Activated B cell treated with CpG ODN at 0.5 μM for 24 hours (primary cell): ENCODE data around the gene DSCAML1. TPM values are rescaled to one million over a fixed set of nuclear protein-coding genes. Genes with fewer than 3 reads are reported as not detected.

Source experiments
- ATAC-seq: fragments of 200-7000 bp; cut with Tn5 transposase; one replicate; pipeline ENCODE4 v1.10.0; 2021; ENCODE audit warnings: low read depth, mild to moderate bottlenecking, moderate library complexity
- CTCF ChIA-PET: fragments of 350-600 bp; sonication (Branson Sonifier 250); formaldehyde crosslinking; loops from one replicate; lab custom pipeline; 2021; ENCODE audit warnings: antibody characterized with exemption; lab: Charles Lee
- POLR2A ChIA-PET: fragments of 350-600 bp; sonication (Branson Sonifier 250); formaldehyde crosslinking; loops from one replicate; lab custom pipeline; 2021; ENCODE audit warnings: antibody characterized with exemption; lab: Charles Lee
- DNase-seq: peaks from one replicate; pipeline ENCODE4 v3.0.0; 2022
- H3K27ac Mint-ChIP-seq: one replicate; pipeline ENCODE4 v1.8.0; 2020; ENCODE audit warnings: mixed read lengths
- H3K27me3 Mint-ChIP-seq: one replicate; pipeline ENCODE4 v1.8.0; 2021; ENCODE audit warnings: mixed read lengths
- H3K36me3 Mint-ChIP-seq: one replicate; pipeline ENCODE4 v1.8.0; 2021; ENCODE audit warnings: low read depth, mixed read lengths
- H3K4me1 Mint-ChIP-seq: one replicate; pipeline ENCODE4 v1.8.0; 2021; ENCODE audit warnings: mixed read lengths
- H3K4me3 Mint-ChIP-seq: one replicate; pipeline ENCODE4 v1.8.0; 2020; ENCODE audit warnings: mild to moderate bottlenecking, mixed read lengths
- H3K9me3 Mint-ChIP-seq: one replicate; pipeline ENCODE4 v1.8.0; 2020; ENCODE audit warnings: mixed read lengths
- intact Hi-C: fragments of 100-400 bp; cut with micrococcal nuclease; formaldehyde crosslinking; loops from one replicate; pipeline ENCODE4 v1.15.1; 2024
- total RNA-seq: library from RNA; stranded (reverse); gene quantifications from 2 replicates; pipeline ENCODE4 v1.2.3, GENCODE V29; 2022
- TF ChIP-seq, protein P1 (sequence below): fragments of 200-600 bp; IDR thresholded peaks from one replicate; pipeline ENCODE4 v1.8.0; 2022; ENCODE audit warnings: antibody characterized with exemption, mild to moderate bottlenecking

Gene DSCAML1
- total RNA-seq, 1 donor from 2014 or later = 3.6 TPM

GRCh38 chr11:117606790-117607189 lies 190.2 kb downstream of the DSCAML1 start:
- ChIA-PET POLR2A (no interaction called here), CTCF (no interaction called here)
- ATAC-seq (no peak), DNase-seq (no peak)
- H3K9me3 Mint-ChIP-seq = no peaks in the 10 kb centered on the region
- H3K27ac Mint-ChIP-seq = no peak overlapping the region
- TF ChIP-seq, protein P1, sequence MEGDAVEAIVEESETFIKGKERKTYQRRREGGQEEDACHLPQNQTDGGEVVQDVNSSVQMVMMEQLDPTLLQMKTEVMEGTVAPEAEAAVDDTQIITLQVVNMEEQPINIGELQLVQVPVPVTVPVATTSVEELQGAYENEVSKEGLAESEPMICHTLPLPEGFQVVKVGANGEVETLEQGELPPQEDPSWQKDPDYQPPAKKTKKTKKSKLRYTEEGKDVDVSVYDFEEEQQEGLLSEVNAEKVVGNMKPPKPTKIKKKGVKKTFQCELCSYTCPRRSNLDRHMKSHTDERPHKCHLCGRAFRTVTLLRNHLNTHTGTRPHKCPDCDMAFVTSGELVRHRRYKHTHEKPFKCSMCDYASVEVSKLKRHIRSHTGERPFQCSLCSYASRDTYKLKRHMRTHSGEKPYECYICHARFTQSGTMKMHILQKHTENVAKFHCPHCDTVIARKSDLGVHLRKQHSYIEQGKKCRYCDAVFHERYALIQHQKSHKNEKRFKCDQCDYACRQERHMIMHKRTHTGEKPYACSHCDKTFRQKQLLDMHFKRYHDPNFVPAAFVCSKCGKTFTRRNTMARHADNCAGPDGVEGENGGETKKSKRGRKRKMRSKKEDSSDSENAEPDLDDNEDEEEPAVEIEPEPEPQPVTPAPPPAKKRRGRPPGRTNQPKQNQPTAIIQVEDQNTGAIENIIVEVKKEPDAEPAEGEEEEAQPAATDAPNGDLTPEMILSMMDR = no peak
- intact Hi-C loops = no loop called here
- H3K4me1 Mint-ChIP-seq = peaks cover 8% of the 10 kb centered on the region
- no peak overlapping the region for H3K4me3 Mint-ChIP-seq
- peaks cover 9% of the 10 kb centered on the region for H3K27me3 Mint-ChIP-seq
- no peaks in the 10 kb centered on the region for H3K36me3 Mint-ChIP-seq

GRCh38 chr11:117606211-117606610 lies 190.8 kb downstream of the DSCAML1 start:
- H3K27me3 Mint-ChIP-seq = peaks cover 4% of the 10 kb centered on the region
- TF ChIP-seq, protein P1 = no peak
- ATAC-seq (no peak), DNase-seq (no peak)
- no peak overlapping the region for H3K27ac Mint-ChIP-seq
- no peaks in the 10 kb centered on the region for H3K9me3 Mint-ChIP-seq
- no peaks in the 10 kb centered on the region for H3K36me3 Mint-ChIP-seq
- POLR2A ChIA-PET = no interaction called here
- intact Hi-C loops = no loop called here
- H3K4me1 Mint-ChIP-seq = peaks cover 8% of the 10 kb centered on the region
- CTCF ChIA-PET = no interaction called here
- H3K4me3 Mint-ChIP-seq = no peak overlapping the region

DNA sequence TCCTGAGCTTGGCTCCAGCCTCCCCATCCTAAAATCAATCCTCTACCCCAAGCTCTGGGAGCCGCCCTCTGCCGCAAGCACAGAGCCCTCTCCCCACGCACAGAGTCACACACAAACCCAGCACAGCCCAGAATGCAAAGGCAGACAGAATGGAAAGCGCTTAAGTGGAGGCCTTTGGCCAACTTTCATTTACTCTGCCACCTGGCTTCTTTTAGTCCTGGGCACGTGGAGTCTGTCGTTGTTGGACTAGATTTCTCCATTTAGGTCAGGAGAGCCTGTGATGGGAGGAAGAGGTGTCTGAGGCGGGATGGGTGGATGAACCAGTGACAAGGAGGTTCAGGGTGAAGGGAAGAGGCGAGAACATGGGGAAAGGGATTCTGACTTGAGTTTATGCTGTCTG lies 191.7 kb downstream of the DSCAML1 start:
- Mint-ChIP-seq H3K27ac (no peak overlapping the region), H3K4me1 (peaks cover 6% of the 10 kb centered on the region), H3K9me3 (no peaks in the 10 kb centered on the region), H3K27me3 (peaks cover 5% of the 10 kb centered on the region), H3K4me3 (no peak overlapping the region), H3K36me3 (no peaks in the 10 kb centered on the region)
- ATAC-seq = no peak
- ChIA-PET CTCF (no interaction called here), POLR2A (no interaction called here)
- intact Hi-C loops = no loop called here
- TF ChIP-seq, protein P1 = no peak
- DNase-seq = no peak

GRCh38 chr11:117604336-117604995 lies 192.6 kb downstream of the DSCAML1 start:
- H3K27me3 Mint-ChIP-seq = peaks cover 7% of the 10 kb centered on the region
- no peaks in the 10 kb centered on the region for H3K4me1 Mint-ChIP-seq
- POLR2A ChIA-PET = no interaction called here
- CTCF ChIA-PET = no interaction called here
- TF ChIP-seq, protein P1 = no peak
- H3K36me3 Mint-ChIP-seq = no peaks in the 10 kb centered on the region
- no peak for ATAC-seq
- intact Hi-C loops = no loop called here
- H3K9me3 Mint-ChIP-seq = no peaks in the 10 kb centered on the region
- no peak overlapping the region for H3K4me3 Mint-ChIP-seq
- H3K27ac Mint-ChIP-seq = no peak overlapping the region
- DNase-seq = no peak

DNA sequence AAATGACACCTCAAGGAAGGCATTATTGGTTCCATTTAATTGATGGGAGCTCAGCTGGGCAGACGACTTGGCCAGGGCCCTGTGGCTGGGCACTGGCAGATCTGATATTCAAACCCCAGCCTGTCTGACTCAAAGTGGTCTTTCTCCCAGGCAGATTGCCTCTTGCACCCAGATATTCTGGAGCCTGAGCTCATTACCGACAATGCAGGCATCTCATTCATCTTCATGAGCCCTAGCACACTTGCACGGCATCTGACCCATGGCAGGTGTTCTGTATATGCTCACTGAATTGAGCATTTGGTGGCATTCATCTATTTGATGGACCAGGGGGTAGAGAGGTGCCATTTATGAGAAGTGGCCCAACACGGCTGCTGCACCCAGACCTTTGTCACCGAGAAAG lies 193.1 kb downstream of the DSCAML1 start:
- ChIA-PET CTCF (no interaction called here), POLR2A (no interaction called here)
- no peaks in the 10 kb centered on the region for H3K4me1 Mint-ChIP-seq
- TF ChIP-seq, protein P1 = no peak
- peaks cover 7% of the 10 kb centered on the region for H3K27me3 Mint-ChIP-seq
- H3K27ac Mint-ChIP-seq = no peak overlapping the region
- no peak overlapping the region for H3K4me3 Mint-ChIP-seq
- ATAC-seq (no peak), DNase-seq (no peak)
- H3K36me3 Mint-ChIP-seq = no peaks in the 10 kb centered on the region
- intact Hi-C loops = no loop called here
- H3K9me3 Mint-ChIP-seq = no peaks in the 10 kb centered on the region
